HG03103 (cell line): ENCODE measurements around the gene RNF214.

Experiments used
- ATAC-seq: cut with Tn5 transposase; IDR thresholded peaks from one replicate; pipeline ENCODE4 v1.9.1; 2021; ENCODE audit warnings: low read depth; ENCODE audit not compliant: unreplicated experiment

The RNF214 gene

DNA sequence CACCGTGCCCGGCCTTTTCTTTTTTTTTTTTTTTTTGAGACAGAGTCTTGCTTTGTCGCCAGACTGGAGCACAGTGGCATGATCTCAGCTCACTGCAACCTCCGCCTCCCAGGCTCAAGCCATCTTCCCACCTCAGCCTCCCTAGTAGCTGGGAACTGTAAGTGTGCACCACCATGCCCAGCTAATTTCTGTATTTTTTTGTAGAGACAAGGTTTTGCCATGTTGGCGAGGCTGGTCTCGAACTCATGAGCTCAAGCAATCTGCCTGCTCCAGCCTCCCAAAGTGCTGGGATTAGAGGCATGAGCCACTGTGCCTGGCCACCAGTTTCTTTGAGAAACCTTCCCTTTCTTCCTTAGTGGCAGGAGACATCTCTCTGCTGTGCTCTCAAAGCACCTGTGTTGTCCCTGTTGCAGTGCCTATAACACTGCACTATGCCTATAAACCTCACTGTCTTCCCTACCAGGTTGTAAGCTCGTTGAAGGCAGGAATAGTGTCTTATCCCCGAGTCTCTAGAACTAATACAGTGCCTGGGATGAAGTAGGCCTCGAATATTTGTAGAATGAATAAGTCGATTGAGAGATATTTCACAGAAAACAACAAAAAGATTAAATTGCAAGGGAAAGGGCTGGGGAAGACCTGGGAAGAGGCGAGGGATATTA is 19.6 kb upstream of the RNF214 start:
- ATAC-seq = no peak

- no peak for ATAC-seq
These were observed 17.9 kb upstream of the RNF214 start for GRCh38 chr11:117214404-117215110.

DNA sequence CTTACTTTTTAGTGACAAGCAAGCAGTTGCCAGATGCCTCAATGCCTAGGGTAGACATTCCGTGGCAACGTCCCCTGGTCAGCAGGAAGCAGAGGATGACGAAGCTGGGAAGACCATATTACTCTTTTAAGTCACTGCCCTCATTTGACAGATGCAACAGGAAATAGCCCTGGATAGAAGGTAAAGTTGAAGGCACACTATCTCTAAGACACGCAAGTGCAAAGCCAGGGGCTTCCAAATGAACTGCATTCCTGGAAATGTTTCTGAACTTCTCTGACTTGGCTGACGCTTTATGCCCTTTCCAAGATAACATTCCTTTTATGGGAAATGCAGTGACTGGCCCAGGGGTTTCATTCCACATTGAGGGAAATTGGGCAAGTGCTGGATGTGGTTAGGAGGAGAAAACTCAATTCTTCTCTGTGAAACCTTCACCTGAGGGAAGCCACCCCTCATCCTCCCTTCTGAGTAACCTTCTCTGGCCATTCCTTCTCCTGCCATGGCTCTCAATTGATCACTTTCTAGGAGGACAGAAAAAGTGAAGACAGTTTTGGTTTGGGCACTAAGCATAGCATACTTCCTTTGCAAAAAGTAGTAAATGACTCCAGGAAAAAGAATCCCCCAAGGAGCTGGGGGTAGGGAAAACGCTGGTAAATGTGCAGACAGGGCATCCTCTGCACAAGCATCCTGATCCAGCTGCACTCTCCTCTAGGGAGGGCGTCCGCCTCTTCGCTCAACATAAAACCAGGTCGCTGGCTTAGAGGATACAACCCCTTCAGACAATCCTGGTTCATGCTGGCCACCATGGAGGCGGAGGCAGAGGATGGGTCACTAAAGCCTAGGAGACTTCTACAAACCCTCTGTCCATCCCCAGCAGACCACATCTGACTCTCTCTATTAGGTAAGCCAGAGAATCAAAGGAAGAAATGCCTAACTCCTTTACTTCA is 15.1 kb upstream of the RNF214 start:
- ATAC-seq = no peak

- no peak for ATAC-seq
These were observed 14.1 kb upstream of the RNF214 start for GRCh38 chr11:117218133-117218915.

GRCh38 chr11:117219001-117219400 is 13.5 kb upstream of the RNF214 start:
- ATAC-seq = no peak

- no peak for ATAC-seq
These were observed 13.0 kb upstream of the RNF214 start for GRCh38 chr11:117219455-117219854.

- ATAC-seq = no peak
These were observed 12.5 kb upstream of the RNF214 start for GRCh38 chr11:117219995-117220394.

- no peak for ATAC-seq
These were observed 11.9 kb upstream of the RNF214 start for GRCh38 chr11:117220568-117220967.

GRCh38 chr11:117220999-117221774 is 11.3 kb upstream of the RNF214 start:
- no peak for ATAC-seq

- no peak for ATAC-seq
These were observed 10.5 kb upstream of the RNF214 start for GRCh38 chr11:117221775-117222517.

GRCh38 chr11:117222991-117223740 is 9.3 kb upstream of the RNF214 start:
- ATAC-seq = no peak

- ATAC-seq = no peak
These were observed 8.5 kb upstream of the RNF214 start for GRCh38 chr11:117223741-117224689.

- no peak for ATAC-seq
These were observed 6.8 kb upstream of the RNF214 start for GRCh38 chr11:117225553-117226170.

- ATAC-seq = no peak
These were observed 5.8 kb upstream of the RNF214 start for GRCh38 chr11:117226388-117227385.

GRCh38 chr11:117228091-117228490 is 4.4 kb upstream of the RNF214 start:
- ATAC-seq = no peak

- no peak for ATAC-seq
These were observed 3.1 kb upstream of the RNF214 start for GRCh38 chr11:117229411-117229810.
